DMS153 treated with DMSO at 0.1 percent for 48 hours (cell line): Measurements from ENCODE around the gene ETV6.
A peak's percentile ranks its signal among the peaks of the same experiment; 100 is the strongest.

ENCODE experiments used
- DNase-seq: peaks from one replicate; lab custom pipeline; 2025; ENCODE audit not compliant: unreplicated experiment; lab: John Stamatoyannopoulos, UW

The ETV6 gene

DNA sequence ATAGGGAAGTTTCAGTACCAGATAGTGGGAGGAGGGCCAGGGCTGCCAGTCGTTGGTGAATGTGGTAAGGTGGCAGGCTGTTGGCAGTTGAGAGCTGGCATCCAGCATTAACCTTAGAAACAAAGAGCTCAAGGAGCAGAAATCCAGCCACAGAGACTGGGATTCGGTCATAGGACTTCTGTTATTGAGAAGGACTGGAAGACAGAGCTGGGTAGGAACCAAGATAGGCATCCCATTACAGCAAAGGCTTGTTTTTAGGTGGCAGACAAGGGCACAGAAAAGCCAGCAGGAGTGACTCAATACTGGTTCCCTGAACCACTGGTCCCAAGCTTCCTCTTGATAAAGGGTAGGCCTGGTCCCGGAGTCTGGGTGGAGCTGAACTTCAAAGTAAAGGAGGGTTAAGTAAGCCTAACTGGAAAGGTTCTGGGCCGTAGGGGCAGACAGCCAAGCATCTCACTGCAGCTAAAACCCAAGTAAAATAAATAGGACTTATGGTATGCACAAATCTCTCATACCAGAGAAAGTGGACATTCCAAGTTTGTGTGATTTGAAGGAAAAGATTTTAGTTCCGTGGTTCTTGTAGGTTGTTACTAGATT, 147.9 kb downstream of the ETV6 start:
- no peak for DNase-seq

DNA sequence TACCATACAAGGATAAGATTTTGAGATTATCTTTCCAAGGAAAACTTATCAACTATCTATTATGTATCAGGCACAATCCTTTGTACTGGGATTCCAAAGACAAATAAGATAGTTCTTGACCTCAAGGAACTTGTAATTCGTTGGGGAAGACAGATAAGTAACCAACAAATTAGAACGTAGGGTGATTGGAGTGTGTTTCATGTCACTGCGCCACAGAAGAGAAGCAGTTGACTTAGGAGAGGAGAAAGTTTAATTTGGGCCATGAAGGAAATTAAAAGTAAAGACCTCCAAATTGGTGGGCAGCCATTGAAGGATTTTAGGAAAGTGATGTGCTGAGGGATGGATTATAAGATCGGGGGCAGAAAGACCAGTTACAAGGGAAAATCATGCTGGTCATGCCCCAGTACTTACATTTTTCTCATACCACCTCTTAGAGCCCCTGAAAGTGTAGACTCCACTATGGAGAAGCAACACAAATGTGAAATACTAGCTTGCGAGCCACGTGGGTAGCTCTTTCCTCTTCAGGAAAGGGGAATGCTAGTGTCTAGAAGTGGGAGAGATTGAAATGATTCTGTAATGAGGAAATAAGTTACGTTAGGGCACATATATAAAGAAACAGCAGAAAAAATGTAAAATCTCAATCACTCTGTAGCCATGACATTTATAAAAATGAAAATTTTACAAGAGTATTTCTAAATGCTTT, 148.7 kb downstream of the ETV6 start:
- DNase-seq = no peak

DNA sequence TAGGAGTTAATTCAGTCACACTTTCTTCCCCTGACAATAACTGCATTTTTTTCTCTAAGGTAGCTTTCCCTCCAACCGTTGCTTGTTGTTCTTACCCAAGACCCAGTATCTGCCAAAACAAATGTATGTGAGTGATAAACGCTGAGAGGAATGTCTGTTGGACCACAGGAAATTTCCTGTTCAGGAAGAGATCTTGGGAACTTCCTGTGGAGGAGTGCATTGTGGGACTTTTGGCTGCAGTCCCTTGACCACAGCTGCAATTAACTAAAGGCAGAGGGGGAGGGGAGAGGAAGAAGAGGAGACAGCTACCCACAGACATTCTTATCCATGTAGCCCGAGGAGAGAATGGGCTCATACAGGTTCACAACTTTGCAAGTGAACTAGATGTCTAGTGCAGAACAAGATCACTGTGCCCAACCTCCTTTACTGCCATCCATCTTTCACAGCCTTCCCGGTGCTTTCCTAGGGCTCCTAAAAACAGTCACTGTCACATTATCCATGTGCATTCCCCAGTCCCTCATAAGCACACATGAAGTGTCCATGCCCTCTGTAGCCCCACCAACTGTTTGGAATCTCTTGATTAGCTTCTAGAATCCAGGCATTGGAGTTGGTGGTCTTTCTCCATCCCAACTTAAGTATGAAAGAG, 149.5 kb downstream of the ETV6 start:
- no peak for DNase-seq

DNA sequence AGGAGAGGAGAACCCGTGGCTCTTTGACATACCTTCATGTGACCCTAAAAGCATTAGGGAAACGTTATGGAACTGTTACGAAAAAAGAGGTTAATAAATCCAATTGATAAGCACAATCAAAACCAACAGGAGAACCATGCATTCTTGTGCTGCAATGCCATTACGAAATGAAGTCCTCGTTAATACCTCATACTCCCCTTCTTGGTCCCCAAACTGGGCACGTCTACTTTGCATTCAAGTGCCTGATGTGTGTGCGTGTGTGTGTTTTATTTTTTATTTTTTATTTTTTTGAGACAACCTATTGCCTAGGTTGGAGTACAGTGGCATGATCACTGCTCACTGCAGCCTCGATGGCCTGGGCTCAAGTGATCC, 150.0 kb downstream of the ETV6 start:
- DNase-seq = no peak

DNA sequence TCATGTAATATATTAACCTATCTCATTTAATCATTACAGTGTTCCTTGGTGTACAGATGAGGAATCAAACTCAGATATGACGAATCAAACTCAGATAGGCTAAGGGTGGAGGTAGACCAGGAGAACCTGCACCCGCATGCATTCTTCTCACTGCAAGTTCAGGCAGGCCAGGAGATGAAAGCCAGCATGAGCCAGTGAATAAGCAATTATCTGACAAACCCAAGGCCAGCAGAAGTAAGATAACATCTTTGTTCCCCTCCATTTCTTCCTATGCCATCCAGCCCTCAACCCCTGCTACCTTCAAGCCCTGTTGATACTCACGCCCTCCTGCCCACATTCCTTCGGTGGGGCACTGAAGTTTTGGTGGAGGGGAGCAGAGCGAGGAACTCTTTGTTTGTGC, 152.2 kb downstream of the ETV6 start:
- DNase-seq = no peak

DNA sequence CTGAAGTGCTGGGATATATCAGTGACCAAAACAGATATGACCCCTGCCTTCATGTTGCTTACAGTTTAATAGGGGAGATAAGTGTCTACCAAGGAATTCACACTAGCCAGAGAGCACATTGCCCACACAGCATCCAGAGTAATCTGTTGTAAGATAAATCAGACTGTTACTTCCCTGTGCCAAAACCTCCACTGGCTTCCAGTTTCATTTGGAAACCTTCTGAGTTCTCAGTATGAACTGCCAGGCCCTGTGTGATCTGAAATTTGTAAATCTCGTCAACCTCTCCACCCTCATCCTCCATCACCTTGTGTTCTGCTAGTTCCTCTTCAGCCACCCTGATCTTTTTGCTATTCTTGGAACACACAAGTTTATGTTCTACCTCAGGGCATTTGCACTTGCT, 154.7 kb downstream of the ETV6 start:
- no peak for DNase-seq

DNA sequence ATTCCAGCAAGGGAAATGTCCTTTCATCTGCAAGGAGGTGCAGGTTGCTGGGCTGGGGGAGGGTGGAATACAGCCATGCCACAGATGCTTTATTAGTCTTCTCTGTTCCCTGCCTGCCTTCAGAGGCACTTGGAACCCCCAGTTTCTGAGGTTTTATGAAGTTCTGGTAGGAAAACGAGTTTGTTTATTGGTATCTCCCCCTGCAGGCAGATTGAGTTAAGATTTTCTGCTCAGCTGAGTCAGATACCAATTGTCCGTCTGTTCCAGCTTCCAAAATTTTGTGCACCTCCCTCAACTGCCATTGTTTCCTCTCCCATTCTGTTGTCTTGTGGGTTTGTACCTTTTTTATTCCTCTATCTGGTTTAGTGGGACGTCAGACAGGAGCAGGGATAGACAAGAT, 155.6 kb downstream of the ETV6 start:
- DNase-seq = no peak

DNA sequence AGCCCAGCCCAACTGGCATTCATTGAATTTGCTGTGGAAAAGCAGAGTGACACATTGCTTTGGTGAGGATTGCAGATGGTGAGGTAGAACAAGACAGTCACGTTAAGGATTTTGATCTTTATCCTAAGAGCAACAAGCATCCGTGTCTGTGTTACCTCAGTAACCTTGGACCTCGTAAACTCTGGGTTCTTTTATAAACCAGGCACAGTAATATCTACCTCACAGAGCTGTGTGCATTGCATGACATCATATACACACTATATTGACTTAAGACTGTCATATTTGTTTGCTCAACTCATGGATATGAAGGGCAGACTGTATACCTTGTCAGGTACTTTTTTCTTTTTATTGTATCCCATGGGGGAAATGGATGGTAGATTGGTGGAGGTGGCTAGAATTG, 156.2 kb downstream of the ETV6 start:
- peak; percentile 42 for DNase-seq

DNA sequence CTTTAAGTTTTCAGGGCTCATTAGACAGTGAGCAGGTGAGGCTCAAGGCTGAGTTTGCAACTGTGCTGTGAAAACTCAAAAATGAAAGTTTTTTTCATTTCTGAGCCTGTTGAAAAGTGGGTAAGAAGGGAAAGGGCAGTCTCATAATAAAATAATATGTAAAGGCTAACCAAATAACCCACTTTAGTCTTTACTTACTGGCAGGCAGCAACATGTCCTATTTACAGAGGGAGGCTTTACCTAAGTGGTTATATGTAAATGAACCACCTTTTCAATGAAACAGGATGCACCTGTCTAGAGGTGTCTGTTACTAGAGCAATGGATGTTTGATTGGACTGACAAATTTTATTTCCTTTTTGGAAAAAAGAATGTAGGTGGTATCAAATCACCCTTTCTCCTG, 158.0 kb downstream of the ETV6 start:
- DNase-seq = peak; percentile 92

DNA sequence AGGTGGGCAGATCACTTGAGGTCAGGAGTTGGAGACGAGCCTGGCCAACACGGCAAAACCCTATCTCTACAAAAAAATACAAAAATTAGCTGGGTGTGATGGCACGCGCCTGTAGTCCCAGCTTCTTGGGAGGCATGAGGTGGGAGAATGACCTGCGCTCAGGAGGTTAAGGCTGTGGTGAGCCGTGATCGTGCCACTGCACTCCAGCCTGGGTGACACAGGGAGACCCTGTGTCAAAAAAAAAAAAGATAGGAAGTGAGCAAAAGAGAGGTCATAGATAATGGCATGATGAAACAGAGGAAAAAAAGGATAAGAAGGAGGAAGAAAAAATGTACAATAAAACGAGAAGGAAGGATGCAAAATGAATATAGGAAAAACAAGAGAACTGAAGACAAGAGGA, 159.5 kb downstream of the ETV6 start:
- DNase-seq = no peak

DNA sequence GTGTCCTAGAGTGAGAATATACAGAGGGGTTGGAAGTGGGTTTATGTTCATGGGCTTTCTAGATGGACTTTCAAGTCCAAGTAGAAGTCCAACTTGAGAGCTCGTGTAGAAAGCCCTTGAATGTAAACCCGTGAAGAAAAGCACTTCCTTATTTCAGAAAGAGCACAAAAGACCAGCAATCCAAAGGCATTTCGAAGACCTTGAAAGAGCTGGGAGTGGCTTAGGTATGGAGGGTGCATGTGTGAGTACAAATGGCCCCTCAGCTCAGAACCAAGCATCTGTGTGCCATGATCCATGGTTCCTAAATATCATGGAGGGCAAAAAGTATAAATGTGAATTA, 160.7 kb downstream of the ETV6 start:
- DNase-seq = no peak

DNA sequence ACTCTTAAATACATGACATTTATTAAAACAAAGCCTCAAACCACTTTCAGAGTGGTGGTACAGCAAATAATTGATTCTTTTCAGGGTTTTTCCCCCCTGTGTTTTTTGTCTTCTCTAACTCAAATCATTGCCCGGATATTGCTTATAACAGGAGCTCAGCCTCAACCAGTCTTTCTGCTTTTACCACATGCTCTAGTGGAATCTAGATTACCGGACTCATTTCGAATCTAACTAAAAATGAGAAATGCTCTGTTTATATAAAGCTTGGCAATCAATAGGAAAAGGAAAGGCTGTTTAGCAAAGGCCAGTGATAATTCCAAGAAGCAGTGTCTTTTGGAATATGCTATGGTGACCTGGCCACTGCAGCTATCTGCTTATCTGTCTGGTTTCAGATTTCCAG, 161.5 kb downstream of the ETV6 start:
- no peak for DNase-seq

DNA sequence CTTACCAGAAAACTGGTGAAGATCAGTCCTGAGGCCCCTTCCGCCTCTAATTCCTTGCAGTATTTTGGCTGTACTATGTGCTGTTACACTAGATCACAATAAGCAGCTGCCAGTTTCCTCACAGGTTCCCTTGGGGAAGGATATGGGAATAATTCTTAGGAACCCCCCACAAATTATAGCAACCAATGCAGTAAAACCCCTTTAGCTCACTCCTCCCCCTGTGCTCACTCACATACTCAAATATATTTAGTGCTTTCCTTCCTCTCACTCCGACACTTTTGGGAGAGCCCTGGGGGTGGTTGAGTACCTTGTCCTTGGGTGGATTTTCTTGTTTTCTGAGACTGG, 162.7 kb downstream of the ETV6 start:
- DNase-seq = no peak

DNA sequence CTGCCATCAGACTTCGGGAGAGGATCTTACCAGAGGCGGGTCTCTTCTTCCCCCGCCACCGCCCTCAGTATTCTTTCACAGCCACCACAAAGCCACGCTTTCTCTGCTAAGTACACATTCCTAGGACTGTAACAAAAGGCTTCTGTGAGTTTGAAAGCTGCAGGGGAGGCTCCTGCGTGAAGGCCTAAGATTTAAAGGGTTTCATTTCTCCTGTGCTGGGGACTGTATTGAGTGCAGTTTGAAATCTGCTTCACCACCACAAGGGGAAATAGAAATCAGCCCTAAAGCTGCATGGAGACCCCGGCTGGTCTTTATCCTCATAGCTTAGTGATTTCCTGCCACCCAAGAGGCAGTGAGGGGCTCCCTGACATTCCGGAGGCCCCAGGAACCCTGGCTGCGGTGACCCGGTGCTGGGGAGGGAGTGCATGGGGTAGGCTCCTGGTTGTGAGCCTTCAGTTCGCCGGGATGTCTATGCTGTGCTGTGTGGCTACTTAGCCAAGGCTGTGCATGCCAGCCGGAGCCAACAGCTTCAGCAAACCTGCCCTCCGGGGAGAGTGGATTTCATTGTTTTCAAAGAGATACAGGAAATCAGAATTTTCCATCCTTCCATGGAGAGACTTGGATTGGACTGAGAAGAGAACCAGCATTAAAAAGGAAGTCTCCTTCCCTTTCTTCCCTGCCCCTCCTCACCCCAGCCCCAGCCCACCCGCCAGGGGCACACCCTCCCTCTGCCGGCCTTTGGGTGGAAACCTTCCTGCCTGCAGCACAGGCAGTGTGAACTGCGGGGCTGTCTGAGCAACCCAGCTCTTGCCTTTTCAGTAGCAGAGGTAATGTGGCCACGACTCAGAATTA, 163.3 kb downstream of the ETV6 start:
- DNase-seq = peak; percentile 50

DNA sequence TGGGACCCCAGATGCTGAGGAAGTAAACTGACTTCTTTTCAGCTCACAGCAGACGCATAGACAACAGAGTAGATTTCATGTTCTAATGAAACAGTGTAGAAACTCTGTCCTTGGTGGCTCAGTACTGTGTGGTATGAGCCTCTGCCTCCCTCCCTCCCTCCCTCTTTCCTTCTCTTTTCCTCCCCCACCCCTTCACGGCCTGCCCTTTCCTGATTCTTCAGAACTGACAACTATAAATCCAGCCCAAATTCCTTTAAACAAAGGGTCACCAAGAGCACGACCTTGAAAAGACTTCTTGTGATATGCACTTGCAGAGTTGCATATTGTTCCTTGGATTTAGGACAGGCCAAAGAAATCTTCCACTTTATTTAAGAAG, 164.0 kb downstream of the ETV6 start:
- DNase-seq = no peak

DNA sequence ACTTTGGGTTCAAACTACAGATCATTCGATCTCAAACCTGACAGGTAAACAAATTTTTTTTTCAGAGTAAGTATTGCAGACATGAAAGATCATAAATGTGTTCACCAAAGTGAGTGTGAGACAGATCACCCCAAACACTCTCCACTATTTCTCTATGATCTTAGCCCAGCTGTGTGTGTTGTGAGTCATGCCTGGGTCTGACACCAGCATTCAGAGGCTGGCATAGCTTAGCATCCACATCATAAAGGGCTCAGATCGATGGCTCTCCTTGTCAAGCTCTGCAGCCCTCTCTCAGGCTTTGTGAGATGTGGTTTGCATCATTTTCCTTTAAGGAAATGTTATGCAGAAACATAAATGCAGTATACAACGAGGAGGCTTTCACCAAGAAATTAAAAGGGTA, 164.9 kb downstream of the ETV6 start:
- no peak for DNase-seq

DNA sequence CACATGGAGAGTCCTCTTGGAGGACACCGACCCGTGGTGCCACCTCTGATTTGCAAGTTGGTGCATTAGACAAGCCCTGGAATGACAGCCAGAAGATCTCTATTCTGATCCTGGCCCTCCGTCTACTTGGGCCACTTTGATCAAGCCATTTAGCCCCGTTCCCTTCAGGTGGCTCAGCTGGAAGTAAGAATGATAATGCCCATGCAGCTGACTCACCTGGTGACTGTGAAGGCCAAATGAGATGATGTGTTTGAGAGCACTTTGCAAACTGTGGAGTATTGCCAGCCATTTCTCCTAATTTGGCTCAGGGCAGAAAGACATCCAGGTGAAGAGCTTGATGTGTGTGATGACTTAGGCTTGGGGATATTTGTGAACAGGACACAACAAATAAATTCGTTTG, 165.9 kb downstream of the ETV6 start:
- no peak for DNase-seq

DNA sequence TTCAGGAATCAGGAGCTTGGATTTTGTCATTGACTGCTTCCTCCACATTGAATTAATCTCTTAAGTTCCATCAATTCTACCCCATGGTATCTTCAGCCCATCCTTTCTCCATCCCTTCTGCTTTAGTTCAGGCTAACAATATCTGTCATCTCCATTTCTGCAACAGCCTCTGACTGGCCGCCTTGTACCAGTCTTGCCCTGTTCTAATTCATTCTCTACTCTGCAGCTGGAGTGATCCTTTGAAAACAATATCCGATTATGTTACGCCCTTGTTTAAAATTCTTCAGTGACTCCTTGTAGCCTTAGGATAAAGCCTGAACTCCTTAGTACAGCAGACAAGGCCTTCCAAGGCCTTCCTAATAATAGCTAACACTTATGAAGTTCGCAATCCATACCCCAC, 170.2 kb downstream of the ETV6 start:
- DNase-seq = no peak

DNA sequence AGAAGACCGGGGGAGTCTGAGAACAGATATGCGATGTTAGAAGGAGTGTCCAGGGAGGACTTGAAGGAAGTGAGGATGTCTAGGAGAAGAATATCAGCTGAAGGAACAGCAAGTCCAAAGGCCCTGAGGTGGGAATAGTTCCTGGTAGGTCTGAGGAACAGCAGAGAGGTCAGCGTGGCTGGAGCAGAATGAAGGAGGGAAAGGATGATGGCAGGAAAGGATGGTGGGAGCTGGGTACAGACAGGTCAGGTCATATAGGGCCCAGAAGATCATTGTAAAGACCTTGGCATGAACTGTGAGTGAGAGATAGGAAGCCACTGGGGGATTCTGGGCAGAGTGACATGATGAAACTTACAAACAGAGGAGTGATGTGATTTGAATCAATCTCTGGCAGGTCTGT, 171.0 kb downstream of the ETV6 start:
- no peak for DNase-seq

DNA sequence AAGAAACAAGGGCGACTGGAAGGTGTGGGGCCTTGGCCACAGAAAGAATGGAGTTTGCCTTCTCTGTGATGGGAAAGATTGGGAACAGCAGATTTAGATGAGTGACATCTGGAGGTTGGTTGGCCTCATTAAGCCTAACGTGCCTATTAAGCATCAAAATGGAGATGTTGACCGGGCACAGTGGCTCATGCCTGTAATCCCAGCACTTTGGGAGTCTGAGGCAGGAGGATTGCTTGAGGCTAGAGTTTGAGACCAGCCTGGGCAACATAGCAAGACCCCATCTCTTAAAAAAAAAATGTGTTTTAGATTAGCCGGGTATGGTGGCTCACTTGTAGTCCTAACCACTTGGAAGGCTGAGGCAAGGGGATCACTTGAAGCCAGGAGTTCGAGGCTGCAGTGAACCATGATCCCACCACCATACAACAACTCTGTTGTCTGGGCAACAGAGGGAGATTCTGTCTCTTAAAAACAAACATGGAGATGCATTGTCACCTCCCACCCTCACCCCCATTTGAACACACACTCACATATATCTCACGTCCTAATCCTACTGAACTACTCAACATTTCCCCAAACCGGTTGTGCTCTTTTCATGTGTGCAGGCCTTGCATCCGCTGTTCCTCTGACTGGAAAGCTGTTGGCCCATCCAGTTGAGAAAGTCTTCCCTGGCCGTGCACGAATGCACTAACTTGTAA, 172.1 kb downstream of the ETV6 start:
- DNase-seq = no peak

DNA sequence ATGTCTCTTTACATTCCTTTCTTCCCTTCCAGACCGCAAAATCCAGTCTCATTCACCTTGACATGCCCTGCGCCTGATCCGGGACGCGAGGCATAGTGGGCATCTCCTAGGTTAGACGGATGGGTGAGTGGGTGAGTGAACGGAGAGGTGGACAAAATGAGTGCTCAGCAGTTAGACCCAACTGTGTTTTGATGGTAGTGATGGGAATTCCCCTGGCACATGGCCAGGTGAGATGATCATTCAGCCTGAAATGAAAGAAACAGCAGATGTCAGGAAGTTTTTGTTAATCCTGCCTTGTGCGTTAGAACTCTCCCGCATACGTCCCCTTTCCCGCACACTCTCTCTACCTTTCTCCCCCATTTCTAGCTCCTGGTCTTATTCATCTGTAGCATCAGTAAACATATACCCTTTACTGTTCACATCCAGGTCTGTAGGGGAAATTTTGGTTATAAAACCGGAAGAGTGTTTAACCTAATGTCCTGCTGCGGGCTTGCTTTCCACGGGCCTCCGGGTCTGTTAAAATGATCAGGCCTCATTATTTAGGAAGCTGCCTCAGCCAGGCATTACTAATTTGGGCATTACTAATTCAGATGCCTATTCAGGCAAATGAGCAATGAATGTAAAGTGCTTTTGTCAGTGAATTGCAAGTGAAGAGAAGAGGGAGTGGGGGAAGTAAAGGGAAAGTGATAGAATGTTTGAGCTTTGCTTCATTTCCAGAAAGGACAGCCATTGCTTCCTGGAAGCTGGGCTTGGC, 172.8 kb downstream of the ETV6 start:
- DNase-seq = peak; percentile 46
